ENCODE measurements around the gene PSTPIP1. TPM values are rescaled to one million over a fixed set of nuclear protein-coding genes. Genes with fewer than 3 reads are reported as not detected.

PSTPIP1 gene
- total RNA-seq, 1 donor from 2014 or later = not detected

GRCh38 chr15:77017761-77018720, 23.1 kb downstream of the PSTPIP1 start:
- Histone ChIP-seq H3K4me2 (ENCODE audit: low read length) (no peak overlapping the region), H3K79me2 (ENCODE audit: insufficient read depth, low read length) (no peaks in the 10 kb centered on the region), H3K27ac (ENCODE audit: low read depth, low read length) (no peak overlapping the region), H3K4me1 (ENCODE audit: insufficient read depth, low read length) (peaks cover 19% of the 10 kb centered on the region), H3K4me3 (ENCODE audit: insufficient read depth, low read depth, low read length) (no peak overlapping the region), H4K20me1 (ENCODE audit: insufficient read depth, low read length) (no peaks in the 10 kb centered on the region), H3K9me3 (ENCODE audit: insufficient read depth, low read depth, low read length) (no peaks in the 10 kb centered on the region), H3K27me3 (ENCODE audit: insufficient read depth, low read length) (no peaks in the 10 kb centered on the region), H2AFZ (ENCODE audit: low read depth, low read length) (no peak overlapping the region), H3K36me3 (ENCODE audit: insufficient read depth, low read length) (no peaks in the 10 kb centered on the region), H3K9ac (ENCODE audit: low read length) (no peak overlapping the region)
- H3K27me3 Mint-ChIP-seq (ENCODE audit: low read depth, unreplicated experiment) = peaks cover 23% of the 10 kb centered on the region
- H3K4me3 Mint-ChIP-seq (ENCODE audit: unreplicated experiment) = no peak overlapping the region
- H3K9me3 Mint-ChIP-seq (ENCODE audit: unreplicated experiment) = peaks cover 3% of the 10 kb centered on the region
- DNase-seq (ENCODE audit: low read depth) (no peak), FAIRE-seq (no peak)
- peaks cover 16% of the 10 kb centered on the region for H3K4me1 Mint-ChIP-seq (ENCODE audit: low read depth, unreplicated experiment)
- TF ChIP-seq EZH2 (IDR thresholded peaks at IDR 0.05; ENCODE audit: insufficient read depth, low read length) = no peak
- no peak for TF ChIP-seq CTCF (IDR thresholded peaks at IDR 0.05; ENCODE audit: insufficient read depth, low read depth, low read length)
- peak overlapping the region; percentile 12 for H3K27ac Mint-ChIP-seq (ENCODE audit: unreplicated experiment)
- H3K36me3 Mint-ChIP-seq (ENCODE audit: low read depth, unreplicated experiment) = peaks cover 2% of the 10 kb centered on the region

DNA sequence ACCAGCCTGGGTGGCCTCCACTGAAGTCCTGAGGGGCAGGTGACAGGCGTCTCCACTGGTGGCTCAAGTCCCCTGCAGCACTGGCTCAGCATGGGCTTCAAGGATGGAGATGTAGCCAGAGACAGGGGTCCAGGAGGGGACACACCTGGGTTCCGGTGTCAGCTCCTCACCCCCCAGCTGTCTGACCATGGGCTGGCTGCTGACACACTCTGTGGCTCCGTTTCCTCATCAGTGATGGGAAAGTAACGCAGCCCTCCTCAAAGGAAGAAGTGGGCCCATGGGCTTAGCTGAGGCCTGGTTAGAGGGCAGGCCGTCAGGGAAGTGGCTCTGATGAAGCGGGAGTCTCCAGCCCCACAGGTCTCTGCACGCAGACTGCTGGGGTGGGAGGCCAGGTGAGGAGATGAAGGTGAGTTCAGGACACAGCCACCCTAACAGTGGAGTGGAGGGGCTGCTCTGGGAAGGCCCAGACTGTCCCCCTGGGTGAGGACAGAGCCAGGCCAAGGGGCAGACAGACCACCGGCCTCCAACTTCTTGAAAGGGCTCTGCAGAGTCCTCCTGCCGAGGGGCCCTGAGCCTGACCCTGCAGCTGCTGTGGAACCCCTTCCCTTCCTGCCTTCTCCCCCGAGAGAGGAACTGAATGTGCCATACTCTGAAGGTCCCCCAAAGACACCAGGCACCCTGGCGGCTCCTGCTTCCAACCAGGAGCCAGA, 24.0 kb downstream of the PSTPIP1 start:
- H3K36me3 ChIP-seq (ENCODE audit: insufficient read depth, low read length) = no peaks in the 10 kb centered on the region
- H3K4me3 ChIP-seq (ENCODE audit: insufficient read depth, low read depth, low read length) = no peak overlapping the region
- FAIRE-seq (no peak), DNase-seq (ENCODE audit: low read depth) (no peak)
- H3K9me3 ChIP-seq (ENCODE audit: insufficient read depth, low read depth, low read length) = no peaks in the 10 kb centered on the region
- H3K27me3 Mint-ChIP-seq (ENCODE audit: low read depth, unreplicated experiment) = peaks cover 23% of the 10 kb centered on the region
- H3K27me3 ChIP-seq (ENCODE audit: insufficient read depth, low read length) = no peaks in the 10 kb centered on the region
- H3K4me3 Mint-ChIP-seq (ENCODE audit: unreplicated experiment) = no peak overlapping the region
- H3K4me2 ChIP-seq (ENCODE audit: low read length) = no peak overlapping the region
- peaks cover 16% of the 10 kb centered on the region for H3K4me1 Mint-ChIP-seq (ENCODE audit: low read depth, unreplicated experiment)
- no peaks in the 10 kb centered on the region for H3K9me3 Mint-ChIP-seq (ENCODE audit: unreplicated experiment)
- H4K20me1 ChIP-seq (ENCODE audit: insufficient read depth, low read length) = no peaks in the 10 kb centered on the region
- peaks cover 2% of the 10 kb centered on the region for H3K36me3 Mint-ChIP-seq (ENCODE audit: low read depth, unreplicated experiment)
- H3K27ac Mint-ChIP-seq (ENCODE audit: unreplicated experiment) = no peak overlapping the region
- TF ChIP-seq EZH2 (IDR thresholded peaks at IDR 0.05; ENCODE audit: insufficient read depth, low read length) = no peak
- no peak overlapping the region for H2AFZ ChIP-seq (ENCODE audit: low read depth, low read length)
- H3K9ac ChIP-seq (ENCODE audit: low read length) = no peak overlapping the region
- no peaks in the 10 kb centered on the region for H3K79me2 ChIP-seq (ENCODE audit: insufficient read depth, low read length)
- H3K27ac ChIP-seq (ENCODE audit: low read depth, low read length) = no peak overlapping the region
- H3K4me1 ChIP-seq (ENCODE audit: insufficient read depth, low read length) = peaks cover 19% of the 10 kb centered on the region

GRCh38 chr15:77019521-77020331, 24.8 kb downstream of the PSTPIP1 start:
- Histone ChIP-seq H2AFZ (ENCODE audit: low read depth, low read length) (no peak overlapping the region), H3K9me3 (ENCODE audit: insufficient read depth, low read depth, low read length) (no peaks in the 10 kb centered on the region), H3K4me3 (ENCODE audit: insufficient read depth, low read depth, low read length) (no peak overlapping the region), H4K20me1 (ENCODE audit: insufficient read depth, low read length) (no peaks in the 10 kb centered on the region), H3K4me1 (ENCODE audit: insufficient read depth, low read length) (peaks cover 19% of the 10 kb centered on the region), H3K27ac (ENCODE audit: low read depth, low read length) (no peak overlapping the region), H3K27me3 (ENCODE audit: insufficient read depth, low read length) (no peaks in the 10 kb centered on the region), H3K4me2 (ENCODE audit: low read length) (no peak overlapping the region), H3K9ac (ENCODE audit: low read length) (no peak overlapping the region), H3K79me2 (ENCODE audit: insufficient read depth, low read length) (no peaks in the 10 kb centered on the region), H3K36me3 (ENCODE audit: insufficient read depth, low read length) (no peaks in the 10 kb centered on the region)
- DNase-seq (ENCODE audit: low read depth) (peak; percentile 30), FAIRE-seq (no peak)
- TF ChIP-seq EZH2 (IDR thresholded peaks at IDR 0.05; ENCODE audit: insufficient read depth, low read length) (no peak), CTCF (IDR thresholded peaks at IDR 0.05; ENCODE audit: insufficient read depth, low read depth, low read length) (no peak)
- peaks cover 23% of the 10 kb centered on the region for H3K27me3 Mint-ChIP-seq (ENCODE audit: low read depth, unreplicated experiment)
- peaks cover 16% of the 10 kb centered on the region for H3K4me1 Mint-ChIP-seq (ENCODE audit: low read depth, unreplicated experiment)
- peaks cover 2% of the 10 kb centered on the region for H3K36me3 Mint-ChIP-seq (ENCODE audit: low read depth, unreplicated experiment)
- peak overlapping the region; percentile 41 for H3K27ac Mint-ChIP-seq (ENCODE audit: unreplicated experiment)
- no peaks in the 10 kb centered on the region for H3K9me3 Mint-ChIP-seq (ENCODE audit: unreplicated experiment)
- H3K4me3 Mint-ChIP-seq (ENCODE audit: unreplicated experiment) = no peak overlapping the region
